HG03378 (cell line): ENCODE measurements around the gene WBP1L.

Source experiments
- ATAC-seq: cut with Tn5 transposase; IDR thresholded peaks from one replicate; pipeline ENCODE4 v1.9.1; 2021; ENCODE audit warnings: mild to moderate bottlenecking, moderate library complexity; ENCODE audit not compliant: unreplicated experiment

The WBP1L gene

GRCh38 chr10:102777711-102778453 is 34.1 kb downstream of the WBP1L start:
- ATAC-seq = no peak

GRCh38 chr10:102778781-102779180 is 35.0 kb downstream of the WBP1L start:
- no peak for ATAC-seq

- ATAC-seq = no peak
Measured at GRCh38 chr10:102779680-102780526, 36.2 kb downstream of the WBP1L start.

GRCh38 chr10:102780527-102780808 is 36.7 kb downstream of the WBP1L start:
- no peak for ATAC-seq

GRCh38 chr10:102781090-102781920 is 37.6 kb downstream of the WBP1L start:
- no peak for ATAC-seq

GRCh38 chr10:102781921-102782557 is 38.3 kb downstream of the WBP1L start:
- ATAC-seq = no peak

GRCh38 chr10:102782673-102783551 is 39.2 kb downstream of the WBP1L start:
- no peak for ATAC-seq

- no peak for ATAC-seq
Measured at GRCh38 chr10:102783568-102783967, 39.8 kb downstream of the WBP1L start.

- ATAC-seq = no peak
Measured at GRCh38 chr10:102785818-102786217, 42.1 kb downstream of the WBP1L start.

GRCh38 chr10:102791754-102792395 is 48.1 kb downstream of the WBP1L start:
- ATAC-seq = no peak

- ATAC-seq = peak; percentile 24
Measured at GRCh38 chr10:102795453-102796406, 52.0 kb downstream of the WBP1L start.

- ATAC-seq = peak; percentile 97
Measured at GRCh38 chr10:102796407-102797176, 52.8 kb downstream of the WBP1L start.

GRCh38 chr10:102799691-102800471 is 56.1 kb downstream of the WBP1L start:
- no peak for ATAC-seq

GRCh38 chr10:102800611-102801335 is 57.0 kb downstream of the WBP1L start:
- ATAC-seq = no peak

- no peak for ATAC-seq
Measured at GRCh38 chr10:102801496-102801895, 57.7 kb downstream of the WBP1L start.

- no peak for ATAC-seq
Measured at GRCh38 chr10:102801978-102802377, 58.2 kb downstream of the WBP1L start.
